GM19238 (cell line): Measurements from ENCODE around the gene SMIM45.

Experiments
- DNase-seq: peaks from one replicate; pipeline ENCODE4 v3.0.0; 2011; ENCODE audit warnings: low spot score; ENCODE audit not compliant: insufficient read length

Gene SMIM45

GRCh38 chr22:41969110-41969646, 17.2 kb downstream of the SMIM45 start, which contains the start of gene SEPTIN3:
Gene SEPTIN3 (plus strand): TSS chr22:41969443. CDS start chr22:41971493, 2,050 bp downstream.
- DNase-seq = no peak

DNA sequence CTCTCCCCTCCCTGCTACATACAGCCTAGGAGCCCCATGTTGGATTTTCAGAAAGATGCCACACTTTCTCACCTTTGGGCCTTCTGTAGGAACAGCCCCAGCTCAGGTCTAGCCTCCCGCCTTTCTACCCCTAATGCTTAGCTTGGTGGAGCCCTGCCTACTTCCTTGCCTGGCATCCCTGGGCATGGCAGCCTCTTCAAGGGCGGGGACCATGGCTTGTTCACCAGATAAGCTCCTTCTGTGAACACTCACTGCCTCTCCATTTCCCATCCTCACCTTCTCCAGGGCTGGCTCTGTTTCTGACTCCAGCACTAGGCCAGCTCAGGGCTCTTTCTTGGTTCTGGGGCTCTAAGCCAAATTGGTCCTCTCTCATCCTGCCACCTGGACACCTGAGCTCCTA, 18.7 kb downstream of the SMIM45 start:
- DNase-seq = no peak

GRCh38 chr22:41971431-41971830, 19.5 kb downstream of the SMIM45 start:
- DNase-seq = no peak

DNA sequence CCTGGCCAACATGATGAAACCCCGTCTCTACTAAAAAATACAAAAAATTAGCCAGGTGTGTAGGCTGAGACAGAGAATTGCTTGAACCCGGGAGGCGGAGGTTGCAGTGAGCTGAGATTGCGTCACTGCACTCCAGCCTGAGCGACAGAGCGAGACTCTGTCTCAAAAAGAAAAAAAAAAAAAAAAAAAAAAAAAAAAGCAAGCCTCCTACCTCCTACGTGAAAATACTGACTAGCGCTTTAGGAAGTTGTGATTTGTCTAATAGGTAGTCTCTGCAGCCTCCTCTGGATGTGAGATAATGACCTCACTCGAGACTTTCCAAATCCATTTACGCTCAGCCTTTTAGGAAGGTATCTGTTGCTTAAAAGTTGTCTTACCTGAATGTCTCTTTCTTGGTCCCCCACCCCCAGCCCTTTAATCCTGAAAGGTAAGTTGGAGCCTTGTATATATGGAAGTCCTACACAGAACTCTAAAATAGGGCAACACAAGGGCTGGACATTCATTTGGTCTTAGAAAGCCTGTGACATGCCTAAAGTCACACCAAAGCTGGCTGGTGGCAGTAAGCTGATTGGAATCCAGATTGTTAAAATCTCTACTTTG, 22.8 kb downstream of the SMIM45 start:
- DNase-seq = no peak

DNA sequence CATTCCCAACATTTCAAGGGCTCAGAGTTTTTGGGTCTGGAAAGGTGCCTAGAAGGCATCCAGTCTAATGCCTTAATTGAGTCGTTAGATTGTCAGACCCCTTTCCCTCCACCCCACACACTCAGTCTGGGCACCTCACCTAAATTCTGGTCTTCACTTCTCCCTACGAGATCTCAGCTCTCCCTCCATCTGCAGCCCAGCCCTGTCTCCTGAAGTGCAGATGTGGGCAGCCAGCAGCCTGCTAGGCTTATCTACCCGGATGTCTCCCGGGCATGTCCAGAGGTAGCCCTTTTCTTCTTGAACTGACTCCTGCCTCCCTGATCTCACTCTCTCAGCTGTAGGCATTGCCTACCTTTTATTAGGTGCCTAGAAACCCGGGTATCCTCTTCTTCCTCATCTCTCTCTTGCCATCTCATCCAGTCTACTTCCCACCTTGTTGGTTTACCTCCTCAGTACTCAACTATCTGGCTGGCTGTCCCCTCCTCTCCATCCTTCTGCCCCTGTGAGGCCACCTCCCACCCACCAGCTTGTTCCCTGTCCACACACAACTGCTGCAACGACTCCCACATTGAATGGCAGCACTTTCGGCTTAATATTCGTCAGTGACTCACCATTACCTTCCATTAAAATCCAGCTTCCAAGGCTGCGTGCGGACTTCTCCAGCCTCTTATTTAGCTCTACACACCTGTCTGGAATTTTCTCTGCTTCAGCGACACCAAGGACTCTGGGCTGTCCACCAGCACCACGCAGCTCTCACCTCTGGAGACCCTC, 23.5 kb downstream of the SMIM45 start:
- DNase-seq = no peak

GRCh38 chr22:41976070-41976901, 24.3 kb downstream of the SMIM45 start:
- DNase-seq = peak; percentile 55

- no peak for DNase-seq
Measured at GRCh38 chr22:41976961-41977566, 25.1 kb downstream of the SMIM45 start.

GRCh38 chr22:41978732-41979131, 26.8 kb downstream of the SMIM45 start:
- no peak for DNase-seq

DNA sequence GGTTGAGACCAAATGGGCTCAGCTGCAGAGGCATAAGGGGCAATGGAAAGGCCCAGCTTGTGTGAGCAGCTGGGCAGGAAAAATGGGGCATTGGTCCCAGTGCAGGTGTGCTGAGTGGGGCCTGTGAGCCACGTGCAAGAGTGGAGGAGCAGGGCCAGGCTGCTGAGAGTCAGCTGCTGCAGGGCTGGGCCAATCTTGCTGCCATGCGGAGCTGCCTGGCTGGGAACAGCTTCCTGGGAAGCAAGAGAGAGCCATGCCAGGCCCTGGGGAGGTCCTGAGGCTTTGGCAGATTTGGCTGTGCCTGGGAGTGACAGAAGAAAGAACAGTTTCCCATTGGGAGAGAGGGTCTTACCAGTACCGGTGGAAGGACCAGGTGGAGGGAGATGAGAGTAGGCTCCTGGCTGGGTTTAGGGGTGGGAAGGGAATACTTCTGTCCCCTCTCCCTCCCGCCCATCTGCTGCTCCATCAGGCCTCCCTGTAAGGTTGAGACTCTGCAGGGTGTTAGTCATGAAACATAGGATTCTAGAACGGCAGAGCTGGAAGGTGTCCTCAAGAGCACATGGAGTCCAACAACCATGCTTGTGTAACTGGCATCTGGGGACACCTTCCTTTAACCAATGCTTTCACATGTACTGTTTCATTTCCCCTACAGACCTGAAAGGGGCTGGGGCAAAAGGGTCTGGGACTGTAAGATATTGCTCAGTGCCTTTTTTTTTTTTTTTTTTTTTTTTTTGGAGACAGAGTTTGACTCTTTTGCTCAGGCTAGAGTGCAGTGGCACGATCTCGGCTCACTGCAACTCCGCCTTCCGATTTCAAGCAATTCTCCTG, 27.7 kb downstream of the SMIM45 start:
- no peak for DNase-seq

DNA sequence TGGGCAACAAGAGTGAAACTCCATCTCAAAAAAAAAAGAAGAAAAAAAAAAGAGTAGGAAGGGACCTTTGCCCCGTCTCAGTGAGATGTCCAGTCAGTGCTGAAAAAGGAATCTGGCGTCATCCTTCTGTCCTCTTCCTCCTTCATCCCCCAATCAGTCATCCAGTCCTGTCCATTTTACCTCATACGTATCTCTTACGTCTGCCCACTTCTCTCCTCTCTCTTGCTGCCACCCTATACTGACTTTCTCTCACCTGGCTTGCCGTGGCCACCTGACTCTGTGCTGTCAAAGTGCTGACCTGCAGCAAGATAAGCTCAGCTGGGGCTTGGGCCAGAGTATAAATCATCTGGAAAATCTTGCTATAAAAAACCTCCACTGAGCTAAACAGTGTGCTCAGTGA, 30.9 kb downstream of the SMIM45 start:
- DNase-seq = no peak

- no peak for DNase-seq
Measured at GRCh38 chr22:41983513-41984405, 31.8 kb downstream of the SMIM45 start.

- no peak for DNase-seq
Measured at GRCh38 chr22:41987276-41987675, 35.3 kb downstream of the SMIM45 start.

GRCh38 chr22:41989246-41989645, 37.3 kb downstream of the SMIM45 start:
- no peak for DNase-seq

GRCh38 chr22:41991111-41991510, 39.2 kb downstream of the SMIM45 start:
- DNase-seq = no peak

DNA sequence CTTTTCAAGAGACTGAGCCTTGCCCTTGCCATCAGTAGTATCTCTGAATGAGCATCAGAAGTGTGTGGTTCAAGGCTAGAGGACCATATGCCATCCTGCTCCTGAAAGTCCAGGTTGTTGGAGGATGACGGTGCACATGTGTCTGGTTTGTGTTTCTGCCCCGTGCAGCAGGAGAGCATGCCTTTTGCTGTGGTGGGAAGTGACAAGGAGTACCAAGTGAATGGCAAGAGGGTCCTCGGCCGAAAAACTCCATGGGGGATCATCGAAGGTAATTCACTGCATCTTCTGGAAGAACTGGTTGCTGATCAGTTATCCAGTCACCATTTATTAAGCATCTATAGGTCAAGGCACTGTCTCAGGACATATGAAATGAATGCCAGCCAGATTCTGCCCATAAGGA, 40.5 kb downstream of the SMIM45 start:
- DNase-seq = no peak

DNA sequence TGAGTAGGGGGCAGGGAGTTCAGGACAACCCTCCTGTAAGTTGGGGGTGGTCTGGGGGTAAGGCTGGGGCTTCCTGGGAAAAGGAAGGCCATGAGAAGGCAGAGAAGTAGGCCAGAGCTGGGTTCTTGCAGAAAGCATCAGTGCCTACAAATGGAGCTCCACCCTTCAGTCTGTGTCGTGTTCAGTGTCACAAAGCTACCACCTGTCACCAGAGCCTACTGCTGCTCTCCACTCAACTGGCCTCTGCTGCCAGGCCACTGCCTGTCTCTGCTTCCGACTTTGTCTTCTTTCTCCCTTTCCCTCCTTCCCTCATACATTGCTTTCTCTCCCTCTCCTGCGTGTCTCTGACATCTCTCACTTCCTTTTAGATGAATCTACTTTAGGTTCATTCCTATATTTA, 43.3 kb downstream of the SMIM45 start:
- DNase-seq = no peak

- DNase-seq = no peak
Measured at GRCh38 chr22:41996826-41997225, 44.9 kb downstream of the SMIM45 start.

DNA sequence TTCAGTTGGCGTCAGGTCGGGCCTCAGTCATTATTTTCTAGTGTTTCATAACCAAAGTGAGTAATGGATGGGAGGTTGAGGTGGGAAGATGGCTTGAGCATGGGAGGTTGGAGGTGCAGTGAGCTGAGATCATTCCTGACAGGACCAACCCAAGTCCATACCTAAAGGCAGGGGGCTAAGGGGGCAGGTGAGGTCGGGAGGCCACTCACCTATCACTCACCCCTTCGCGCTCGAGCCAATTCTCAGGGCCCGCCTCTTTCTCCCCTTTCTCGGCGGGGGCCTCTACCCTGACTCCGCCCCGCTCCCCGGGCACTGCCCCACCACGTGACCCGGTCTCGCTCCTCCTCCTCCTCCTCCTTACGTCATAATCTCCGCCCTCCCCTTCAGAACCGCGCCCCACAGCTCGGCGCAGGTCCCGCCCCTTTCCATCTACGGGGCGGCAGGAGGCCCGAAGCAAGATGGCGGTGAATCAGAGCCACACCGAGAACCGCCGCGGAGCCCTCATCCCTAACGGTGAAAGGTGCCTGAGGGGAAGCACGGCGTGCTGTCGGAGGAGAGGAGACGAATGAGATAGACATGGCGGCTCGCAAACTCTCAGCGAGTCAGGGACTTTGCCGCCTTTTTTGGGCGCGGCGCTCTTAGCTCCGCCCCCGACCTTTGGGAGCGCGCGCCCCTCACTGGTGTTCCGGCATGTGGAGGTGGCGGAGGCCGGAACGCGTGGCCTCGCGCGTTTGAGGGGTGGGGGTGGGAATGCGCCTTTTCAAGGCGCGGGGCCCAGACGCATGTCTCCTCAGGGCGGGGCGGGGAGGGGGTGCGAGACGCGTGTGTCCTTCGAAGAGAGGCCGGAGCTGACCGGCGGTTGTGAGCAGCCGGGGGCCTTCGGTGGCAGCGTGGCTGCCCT, 46.7 kb downstream of the SMIM45 start, which contains the start of gene WBP2NL:
Gene WBP2NL, plus strand, starts transcription at position 428 of the 901 bp plus-strand sequence. Its CDS starts 31 bp downstream, at position 459.
- peak; percentile 76 for DNase-seq
